DND-41 (cell line): Measurements from ENCODE around the gene ALG12.

Source experiments
- ATAC-seq: fragments of 200-7000 bp; cut with Tn5 transposase; 3 replicates; pipeline ENCODE4 v1.9.1; 2021; ENCODE audit warnings: low read depth; ENCODE audit not compliant: insufficient read depth
- DNase-seq: peaks from one replicate; pipeline ENCODE4 v3.0.0-alpha.2; 2020
- H2AFZ ChIP-seq: 2 replicates; pipeline ENCODE4 v1.6.0; 2012; ENCODE audit warnings: low read depth, low read length
- H3K27ac ChIP-seq: 2 replicates; pipeline ENCODE4 v1.5.1; 2012; ENCODE audit warnings: low read length, inconsistent platforms
- H3K27me3 ChIP-seq: fragments of 200-600 bp; sonication (generic); 2 replicates; pipeline ENCODE4 v1.6.0; 2012; ENCODE audit warnings: low read length, mild to moderate bottlenecking, inconsistent platforms; ENCODE audit not compliant: insufficient read depth, poor library complexity
- H3K36me3 ChIP-seq: 2 replicates; pipeline ENCODE4 v1.5.1; 2012; ENCODE audit warnings: low read length, inconsistent platforms; ENCODE audit not compliant: insufficient read depth
- H3K4me1 ChIP-seq: 2 replicates; pipeline ENCODE4 v1.5.1; 2012; ENCODE audit warnings: mild to moderate bottlenecking, low read length; ENCODE audit not compliant: insufficient read depth
- H3K4me2 ChIP-seq: 2 replicates; pipeline ENCODE4 v1.6.0; 2012; ENCODE audit warnings: mild to moderate bottlenecking, moderate library complexity, low read length, inconsistent platforms; ENCODE audit not compliant: insufficient read depth
- H3K4me3 ChIP-seq, 2 experiments: fragments of 200-600 bp in 1 of 2; shearing (Covaris generic) in 1 of 2; 2 replicates each; pipeline ENCODE4 v1.5.1; 2012 to 2016; ENCODE audit warnings: inconsistent platforms in 2 of 2, low read length in 2 of 2, mild to moderate bottlenecking in 2 of 2, low read depth in 1 of 2, moderate library complexity in 1 of 2
- H3K79me2 ChIP-seq: 2 replicates; pipeline ENCODE4 v1.6.0; 2012; ENCODE audit warnings: low read length, inconsistent platforms; ENCODE audit not compliant: insufficient read depth
- H3K9ac ChIP-seq: 2 replicates; pipeline ENCODE4 v1.6.0; 2012; ENCODE audit warnings: low read depth, mild to moderate bottlenecking, inconsistent platforms, low read length, moderate library complexity
- H3K9me3 ChIP-seq: 2 replicates; pipeline ENCODE4 v1.5.1; 2012; ENCODE audit warnings: low read length, moderate library complexity, mild to moderate bottlenecking, inconsistent platforms; ENCODE audit not compliant: insufficient read depth, severe bottlenecking
- H4K20me1 ChIP-seq: 2 replicates; pipeline ENCODE4 v1.6.0; 2012; ENCODE audit warnings: low read length; ENCODE audit not compliant: insufficient read depth
- CTCF ChIP-seq: IDR thresholded peaks from 2 replicates; pipeline ENCODE4 v1.5.1; 2012; ENCODE audit warnings: borderline replicate concordance, low read length, moderate library complexity, mild to moderate bottlenecking; ENCODE audit not compliant: poor library complexity, severe bottlenecking; ENCODE audit errors: extremely low read depth
- EZH2 ChIP-seq: IDR thresholded peaks from 3 replicates; pipeline ENCODE4 v1.6.1; 2012; ENCODE audit warnings: borderline replicate concordance, low read depth, mild to moderate bottlenecking, moderate library complexity, low read length, inconsistent platforms; ENCODE audit not compliant: severe bottlenecking

The ALG12 gene

GRCh38 chr22:49938565-49939136 lies 20.4 kb upstream of the ALG12 start:
- no peak overlapping the region for H2AFZ ChIP-seq
- peaks cover 16% of the 10 kb centered on the region for H3K4me1 ChIP-seq
- no peak overlapping the region for H3K9ac ChIP-seq
- no peak overlapping the region for H3K4me3 ChIP-seq
- 0 out of 2 replicates have a peak, but pooled peaks cover 4% of the 10 kb centered on the region for H4K20me1 ChIP-seq
- H3K27ac ChIP-seq: no peak overlapping the region
- H3K79me2 ChIP-seq: no peaks in the 10 kb centered on the region
- H3K27me3 ChIP-seq: no peaks in the 10 kb centered on the region
- H3K4me2 ChIP-seq: no peak overlapping the region
- DNase-seq (no peak), ATAC-seq (no peak)
- peaks cover 6% of the 10 kb centered on the region for H3K9me3 ChIP-seq
- TF ChIP-seq EZH2 (no peak), CTCF (no peak)
- H3K36me3 ChIP-seq: no peaks in the 10 kb centered on the region

GRCh38 chr22:49937758-49938564 lies 19.7 kb upstream of the ALG12 start:
- Histone ChIP-seq H3K79me2 (no peaks in the 10 kb centered on the region), H3K4me2 (no peak overlapping the region), H3K27ac (no peak overlapping the region), H3K36me3 (no peaks in the 10 kb centered on the region), H4K20me1 (peaks cover 4% of the 10 kb centered on the region; the same call in 1 of the 2 replicates), H2AFZ (no peak overlapping the region), H3K9me3 (peaks cover 6% of the 10 kb centered on the region), H3K9ac (no peak overlapping the region), H3K4me3 (no peak overlapping the region), H3K27me3 (no peaks in the 10 kb centered on the region), H3K4me1 (peaks cover 16% of the 10 kb centered on the region)
- ATAC-seq: no peak
- TF ChIP-seq EZH2 (no peak), CTCF (no peak)
- no peak for DNase-seq

- peak overlapping the region; percentile 77 for H3K4me2 ChIP-seq
- H3K27ac ChIP-seq: no peak overlapping the region
- no peaks in the 10 kb centered on the region for H3K27me3 ChIP-seq
- peaks cover 6% of the 10 kb centered on the region for H3K9me3 ChIP-seq
- no peak overlapping the region for H2AFZ ChIP-seq
- H3K36me3 ChIP-seq: no peaks in the 10 kb centered on the region
- ATAC-seq: no peak
- H3K4me1 ChIP-seq: peaks cover 16% of the 10 kb centered on the region
- peaks cover 4% of the 10 kb centered on the region; the same call in 1 of the 2 replicates for H4K20me1 ChIP-seq
- TF ChIP-seq CTCF: no peak
- TF ChIP-seq EZH2: no peak
- H3K4me3 ChIP-seq: peak overlapping the region in 1 of 2 experiments; percentile 56; a peak in 2 of 4 replicates
- peak overlapping the region; percentile 55; the same call in 1 of the 2 replicates for H3K9ac ChIP-seq
- no peak for DNase-seq
- H3K79me2 ChIP-seq: no peaks in the 10 kb centered on the region
These were observed 18.9 kb upstream of the ALG12 start for GRCh38 chr22:49936973-49937757.
